K562 (cell line): ENCODE data around the gene STX7. TPM values are rescaled to one million over a fixed set of nuclear protein-coding genes. Genes with fewer than 3 reads are reported as not detected.

Experiments
- ATAC-seq: fragments of 200-7000 bp; cut with Tn5 transposase; 3 replicates; pipeline ENCODE4 v1.9.1; 2020; ENCODE audit warnings: moderate library complexity
- BruUV-seq: library from RNA; stranded (reverse); fragments of 400-500 nt; replicated peaks from 2 replicates; lab custom pipeline; 2021; lab: Mats Ljungman, UMichigan
- CTCF ChIA-PET: fragments of 300-600 bp; formaldehyde crosslinking; extraction: SDS; loops from one replicate; lab custom pipeline; 2021; ENCODE audit warnings: low intra/inter-chr PET ratio; lab: Yijun Ruan, JAX
- POLR2A ChIA-PET: fragments of 300-600, 350-650 bp; sonication (Branson Sonifier 250); formaldehyde crosslinking; extraction: SDS; loops from one replicate; lab custom pipeline; 2021; ENCODE audit warnings: antibody characterized with exemption, inconsistent platforms; lab: Yijun Ruan, JAX
- DNase-seq, 4 experiments: peaks; one replicate each; pipeline versions ENCODE4 v3.0.0 to v3.0.0-alpha.2; 2011 to 2018; ENCODE audit warnings: low spot score in 3 of 4, mixed read lengths in 3 of 4; ENCODE audit errors: extremely low read depth in 1 of 4
- FAIRE-seq: peaks from 2 replicates; lab custom pipeline; 2011; peaks lifted over from hg19 to GRCh38; lab: Jason Lieb, UNC
- H2AFZ ChIP-seq: 2 replicates; pipeline ENCODE4 v1.6.0; 2011; ENCODE audit warnings: low read depth, low read length, control low read depth, inconsistent platforms
- H3K27ac ChIP-seq: fragments of 200-600 bp; 3 replicates; pipeline ENCODE4 v1.8.0; 2011; ENCODE audit warnings: low read depth, mild to moderate bottlenecking, control low read depth, inconsistent platforms, low read length, moderate library complexity, mixed read lengths; ENCODE audit errors: extremely low read depth
- H3K27me3 ChIP-seq, 2 experiments: fragments of 300-600 bp in 1 of 2; 2 replicates in 1 of 2; 3 replicates in 1 of 2; pipeline versions ENCODE4 v1.6.0 to v1.8.0; 2011; ENCODE audit warnings: inconsistent platforms in 2 of 2, low read length in 2 of 2, mild to moderate bottlenecking in 1 of 2, mixed read lengths in 1 of 2, moderate library complexity in 1 of 2; ENCODE audit not compliant: control insufficient read depth in 2 of 2, insufficient read depth in 2 of 2
- H3K36me3 ChIP-seq: fragments of 300-600 bp; 3 replicates; pipeline ENCODE4 v1.8.0; 2011; ENCODE audit warnings: mild to moderate bottlenecking, low read length, inconsistent platforms; ENCODE audit not compliant: control insufficient read depth, insufficient read depth
- H3K4me1 ChIP-seq, 2 experiments: fragments of 200-600 bp in 1 of 2; replicated peaks in 1 of 2; 2 replicates in 1 of 2; 3 replicates in 1 of 2; pipeline versions ENCODE4 v1.5.1 to v1.8.0; 2011; ENCODE audit warnings: inconsistent platforms in 2 of 2, low read length in 2 of 2, mild to moderate bottlenecking in 1 of 2, mixed read lengths in 1 of 2, moderate library complexity in 1 of 2; ENCODE audit not compliant: control insufficient read depth in 2 of 2, insufficient read depth in 2 of 2
- H3K4me2 ChIP-seq: 2 replicates; pipeline ENCODE4 v1.6.1; 2011; ENCODE audit warnings: low read length, control low read depth, inconsistent platforms, mixed read lengths; ENCODE audit not compliant: insufficient read depth
- H3K4me3 ChIP-seq: fragments of 200-600 bp; sonication (generic), shearing (Covaris generic); 2 replicates; pipeline ENCODE4 v1.5.1; 2016; ENCODE audit warnings: control low read depth, inconsistent platforms
- H3K79me2 ChIP-seq: fragments of 200-600 bp; 3 replicates; pipeline ENCODE4 v1.8.0; 2011; ENCODE audit warnings: low read length, inconsistent platforms; ENCODE audit not compliant: control insufficient read depth, insufficient read depth
- H3K9ac ChIP-seq, 2 experiments: 2 replicates each; pipeline versions ENCODE4 v1.6.0 to v1.6.1; 2011; ENCODE audit warnings: low read depth in 2 of 2, low read length in 2 of 2, control low read depth in 1 of 2, inconsistent platforms in 1 of 2, mild to moderate bottlenecking in 1 of 2, mixed read lengths in 1 of 2; ENCODE audit not compliant: insufficient read depth in 1 of 2
- H3K9me1 ChIP-seq: one replicate; pipeline ENCODE4 v1.6.0; 2011; ENCODE audit warnings: inconsistent platforms, mild to moderate bottlenecking, low read length, moderate library complexity; ENCODE audit not compliant: control insufficient read depth, insufficient read depth
- H3K9me3 ChIP-seq: replicated peaks from 2 replicates; pipeline ENCODE4 v1.5.1; 2011; ENCODE audit warnings: low read depth, low read length, inconsistent platforms; ENCODE audit not compliant: control insufficient read depth, insufficient read depth
- H4K20me1 ChIP-seq: replicated peaks from 2 replicates; pipeline ENCODE4 v1.6.1; 2011; ENCODE audit warnings: low read length, inconsistent platforms, mixed read lengths; ENCODE audit not compliant: control insufficient read depth, insufficient read depth
- ATF1 ChIP-seq, 2 experiments: fragments of 450-650 bp in 1 of 2; IDR thresholded peaks; 2 replicates each; pipeline ENCODE4 v1.6.1; 2016; ENCODE audit warnings: missing compliant biosample characterization in 1 of 2, missing genetic modification characterization in 1 of 2
- CBFB ChIP-seq: sonication (generic); formaldehyde crosslinking; IDR thresholded peaks from 2 replicates; pipeline ENCODE4 v1.4.0; 2020; ENCODE audit warnings: mild to moderate bottlenecking, missing genetic modification reagents
- CBX2 ChIP-seq: fragments of 200-600 bp; sonication (generic); IDR thresholded peaks from one replicate; pipeline ENCODE4 v1.6.1; 2012; ENCODE audit warnings: mild to moderate bottlenecking, low read length, inconsistent platforms; ENCODE audit not compliant: insufficient read depth, poor library complexity, severe bottlenecking
- CCAR2 ChIP-seq: fragments of 200-400 bp; formaldehyde crosslinking; IDR thresholded peaks from 2 replicates; pipeline ENCODE4 v1.6.1; 2017; ENCODE audit warnings: mild to moderate bottlenecking, low read depth, low read length
- JUNB ChIP-seq: fragments of 450-650 bp; formaldehyde crosslinking; conservative IDR thresholded peaks from 2 replicates; pipeline ENCODE4 v1.4.0; 2020; ENCODE audit warnings: mild to moderate bottlenecking
- KHSRP ChIP-seq: fragments of 450-650 bp; IDR thresholded peaks from 2 replicates; pipeline ENCODE4 v1.6.1; 2017
- NFIX ChIP-seq: fragments of 250-450 bp; sonication (Bioruptor Pico); IDR thresholded peaks from 2 replicates; pipeline ENCODE4 v1.4.0; 2020; ENCODE audit warnings: low read depth, mild to moderate bottlenecking, moderate library complexity
- NFYB ChIP-seq: IDR thresholded peaks from 2 replicates; pipeline ENCODE4 v1.6.1; 2011; ENCODE audit warnings: mild to moderate bottlenecking, moderate library complexity; ENCODE audit not compliant: insufficient read length; ENCODE audit errors: extremely low read depth
- NONO ChIP-seq, 2 experiments: fragments of 200-400 bp in 1 of 2; fragments of 450-650 bp in 1 of 2; formaldehyde crosslinking in 1 of 2; IDR thresholded peaks; 2 replicates each; pipeline ENCODE4 v1.6.1; 2017; ENCODE audit warnings: low read depth in 2 of 2, mild to moderate bottlenecking in 2 of 2, moderate library complexity in 2 of 2, low read length in 1 of 2
- RBM39 ChIP-seq: fragments of 200-400 bp; formaldehyde crosslinking; optimal IDR thresholded peaks from 2 replicates; pipeline ENCODE3; 2018; ENCODE audit warnings: low read depth, low read length
- SAP30 ChIP-seq: fragments of 200-600 bp; sonication (generic); IDR thresholded peaks from 2 replicates; pipeline ENCODE4 v1.6.1; 2012; ENCODE audit warnings: borderline replicate concordance, low read depth, mild to moderate bottlenecking, moderate library complexity, low read length, control low read depth, inconsistent platforms; ENCODE audit not compliant: insufficient read depth, poor library complexity, severe bottlenecking
- ZNF133 ChIP-seq: fragments of 250-450 bp; sonication (Bioruptor Pico); IDR thresholded peaks from 2 replicates; pipeline ENCODE4 v1.4.0; 2020; ENCODE audit warnings: mild to moderate bottlenecking
- ZNF140 ChIP-seq: fragments of 250-450 bp; sonication (Bioruptor Pico); IDR thresholded peaks from 2 replicates; pipeline ENCODE4 v1.8.0; 2021; ENCODE audit warnings: moderate library complexity, mild to moderate bottlenecking, inconsistent platforms
- ZNF398 ChIP-seq: fragments of 250-450 bp; sonication (Bioruptor Pico); IDR thresholded peaks from 2 replicates; pipeline ENCODE4 v1.8.0; 2021; ENCODE audit warnings: moderate library complexity, mild to moderate bottlenecking, inconsistent platforms
- ZNF431 ChIP-seq: sonication (generic); formaldehyde crosslinking; IDR thresholded peaks from 2 replicates; pipeline ENCODE4 v1.8.0; 2022; ENCODE audit warnings: mild to moderate bottlenecking, missing genetic modification reagents
- ZNF511 ChIP-seq: sonication (generic); formaldehyde crosslinking; IDR thresholded peaks from 2 replicates; pipeline ENCODE4 v1.8.0; 2022; ENCODE audit warnings: mild to moderate bottlenecking, missing genetic modification reagents
- ZNF639 ChIP-seq, 2 experiments: fragments of 200-800 bp in 1 of 2; sonication (Bioruptor generic) in 1 of 2; sonication (generic) in 1 of 2; formaldehyde crosslinking in 1 of 2; IDR thresholded peaks in 1 of 2; conservative IDR thresholded peaks in 1 of 2; 2 replicates each; pipeline versions ENCODE4 v1.5.0 to v1.6.1; 2016 to 2020; ENCODE audit warnings: missing compliant biosample characterization in 1 of 2, missing genetic modification characterization in 1 of 2, missing genetic modification reagents in 1 of 2
- ZSCAN29 ChIP-seq: fragments of 450-650 bp; IDR thresholded peaks from 2 replicates; pipeline ENCODE4 v1.6.1; 2017
- in situ Hi-C: fragments of 300-500 bp; cut with MboI; formaldehyde crosslinking; loops from 4 replicates; pipeline ENCODE4 v1.15.0; 2018; ENCODE audit warnings: inconsistent platforms, mixed read lengths
- intact Hi-C: fragments of 100-400 bp; cut with micrococcal nuclease; formaldehyde crosslinking; loops from 2 replicates; pipeline ENCODE4 v1.14.2; 2022
- polyA plus RNA-seq, 8 experiments: library from polyadenylated mRNA; depleted of rRNA in 4 of 8; stranded (reverse) in 5 of 8; unstranded in 3 of 8; fragments of >200 nt; fragmentation: Nextera tagmentation in 2 of 8; fragmentation: Illumina TruSeq in 1 of 8; extraction: Ambion mirVana in 2 of 8; extraction: Trizol in 1 of 8; gene quantifications; 2 replicates each; pipeline versions ENCODE4 v1.2.1 to v1.2.3, GENCODE V29; 2011 to 2014; ENCODE audit warnings: inconsistent platforms in 1 of 8, missing spikeins in 1 of 8
- total RNA-seq, 7 experiments: library from RNA; depleted of rRNA in 6 of 7; stranded (reverse); fragments of >200 nt in 6 of 7; fragmentation: Illumina TruSeq in 2 of 7; extraction: Trizol in 2 of 7; gene quantifications; 2 replicates each; pipeline versions ENCODE4 v1.2.1 to v1.2.3, GENCODE V29; 2011 to 2021; ENCODE audit warnings: low replicate concordance in 1 of 7

STX7 gene
- total and polyA plus RNA-seq, 9 of the 15 experiments (the other 6 are each of a cell fraction or from before 2014, with no cell fraction given), result 13.0 to 34.4 (median 25.3) TPM

DNA sequence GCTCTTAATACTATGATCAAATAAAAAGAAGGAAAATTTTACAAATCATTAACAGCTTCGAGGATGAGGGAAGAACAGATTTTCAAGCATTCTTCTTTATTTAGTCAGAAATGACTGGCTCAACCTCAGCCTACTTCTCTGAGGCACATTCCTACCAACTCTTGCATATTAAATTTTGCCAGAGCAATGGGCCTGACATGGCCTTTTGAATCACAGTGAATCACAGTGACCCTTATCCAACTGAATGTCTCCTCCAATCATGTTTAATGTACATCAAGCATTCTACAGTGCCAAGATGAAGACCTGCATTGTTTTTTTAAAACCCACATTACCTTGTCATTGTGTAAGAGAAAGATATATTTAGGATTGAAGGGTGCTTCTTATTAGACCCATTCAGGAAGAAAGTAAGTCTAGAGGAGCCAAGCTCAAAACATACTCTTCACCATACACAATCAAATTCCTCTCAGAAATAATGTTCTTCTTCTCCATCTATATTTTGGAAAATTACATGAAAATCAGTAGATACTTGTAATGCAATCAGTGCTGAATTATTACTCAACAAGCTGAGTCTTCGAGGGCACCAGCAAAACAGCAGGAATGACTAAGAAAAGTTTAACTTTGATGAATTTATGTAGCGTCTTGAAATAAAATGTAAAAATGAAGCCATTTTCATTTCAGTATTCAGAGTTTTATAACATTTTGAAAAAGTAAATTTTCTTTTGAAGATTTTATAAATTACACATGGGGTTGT, 67.5 kb downstream of the STX7 start (continued):
- TF ChIP-seq CBFB (CRISPR knock-in tag) (no peak), ZNF431 (no peak)

DNA sequence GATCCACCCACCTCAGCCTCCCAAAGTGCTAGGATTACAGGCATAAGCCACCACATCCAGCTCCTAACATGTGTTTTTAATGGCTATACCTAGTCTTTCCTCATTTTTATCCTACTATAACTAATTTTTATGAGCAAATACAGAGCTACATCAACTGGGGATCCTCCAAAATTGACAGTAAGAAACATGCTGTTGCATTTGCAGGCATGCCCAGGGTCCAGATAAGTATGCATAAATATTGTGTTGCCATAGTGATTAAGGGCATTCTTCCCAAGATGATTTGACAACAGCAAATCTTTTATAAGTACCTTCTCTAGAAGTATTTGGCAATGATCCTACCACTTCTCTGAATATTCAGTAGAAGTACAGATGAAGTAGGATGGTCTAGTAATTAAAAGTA, 69.7 kb downstream of the STX7 start:
- Histone ChIP-seq H3K36me3 (no peaks in the 10 kb centered on the region), H4K20me1 (no peaks in the 10 kb centered on the region), H3K27me3 (no peaks in the 10 kb centered on the region), H3K9ac (no peak overlapping the region), H3K4me2 (no peak overlapping the region), H3K79me2 (no peaks in the 10 kb centered on the region), H3K9me1 (no peaks in the 10 kb centered on the region), H2AFZ (no peak overlapping the region), H3K4me3 (no peak overlapping the region), H3K4me1 (no peaks in the 10 kb centered on the region), H3K27ac (no peak overlapping the region), H3K9me3 (no peaks in the 10 kb centered on the region)
- FAIRE-seq (no peak), DNase-seq (no peak), ATAC-seq (no peak)
- in situ Hi-C loops, result no loop called here
- TF ChIP-seq NFYB (no peak), SAP30 (no peak), JUNB (CRISPR knock-in tag) (no peak), RBM39 (no peak), ZNF398 (CRISPR knock-in tag) (no peak), ZNF639 (CRISPR knock-in tag; conservative IDR thresholded peaks at IDR 0.05 in 1 of 2, IDR thresholded peaks at IDR 0.05 in 1 of 2) (no peak), ATF1 (CRISPR knock-in tag; IDR thresholded peaks at IDR 0.05) (no peak), ATF1 (tag; IDR thresholded peaks at IDR 0.05) (no peak), KHSRP (no peak), ZNF140 (no peak), ZNF511 (no peak), NFIX (CRISPR knock-in tag) (no peak), ZSCAN29 (no peak), ZNF133 (CRISPR knock-in tag) (no peak), NONO (IDR thresholded peaks at IDR 0.05; ENCODE audit: low read depth in 2 of 2, low read length in 1 of 2) (no peak), CCAR2 (no peak), CBX2 (no peak)
- intact Hi-C loops, result no loop called here
- CTCF ChIA-PET, result no interaction called here
- no TSS peak for BruUV-seq
- POLR2A ChIA-PET, result no interaction called here
